ENCODE measurements around the gene CFAP58.

CFAP58 gene

DNA sequence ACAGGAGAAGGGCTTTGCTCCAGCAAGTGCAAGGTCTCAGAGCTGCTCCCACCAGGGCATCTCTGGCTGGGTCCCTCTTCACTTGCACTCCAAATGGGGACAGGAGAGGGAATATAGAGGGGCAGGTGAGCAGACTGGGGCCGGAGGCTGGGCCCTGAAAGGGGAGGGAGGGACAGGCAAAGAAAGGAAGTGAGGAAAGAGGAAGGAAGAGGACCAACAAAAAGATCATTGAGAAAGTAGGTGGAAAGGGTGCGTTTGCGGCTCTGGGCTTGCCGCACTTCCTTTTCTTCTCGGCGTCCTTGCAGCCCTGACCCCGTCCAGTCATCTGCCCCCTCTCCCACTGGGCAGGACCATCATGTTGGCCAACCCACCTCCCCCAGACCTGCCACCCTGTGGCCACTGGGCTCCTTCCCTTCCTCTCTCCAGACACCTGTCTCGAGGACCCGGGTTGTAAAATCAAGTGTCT is 29.4 kb upstream of the CFAP58 start:
- no peak overlapping the region for H3K4me3 ChIP-seq (ENCODE audit: low read depth in 1 of 2, low read length in 2 of 2)
- no peak overlapping the region for H3K27ac ChIP-seq (ENCODE audit: low read depth, low read length)
- H3K9ac ChIP-seq (ENCODE audit: low read length) = no peak overlapping the region
- no peaks in the 10 kb centered on the region for H3K9me3 ChIP-seq (ENCODE audit: low read length)
- H3K36me3 ChIP-seq (ENCODE audit: insufficient read depth, low read length) = no peaks in the 10 kb centered on the region
- peaks cover 85% of the 10 kb centered on the region for H3K4me1 ChIP-seq (ENCODE audit: insufficient read depth, low read length)
- no peaks in the 10 kb centered on the region for H3K27me3 ChIP-seq (ENCODE audit: control insufficient read depth in 1 of 2, insufficient read depth in 2 of 2, low read length in 2 of 2)

DNA sequence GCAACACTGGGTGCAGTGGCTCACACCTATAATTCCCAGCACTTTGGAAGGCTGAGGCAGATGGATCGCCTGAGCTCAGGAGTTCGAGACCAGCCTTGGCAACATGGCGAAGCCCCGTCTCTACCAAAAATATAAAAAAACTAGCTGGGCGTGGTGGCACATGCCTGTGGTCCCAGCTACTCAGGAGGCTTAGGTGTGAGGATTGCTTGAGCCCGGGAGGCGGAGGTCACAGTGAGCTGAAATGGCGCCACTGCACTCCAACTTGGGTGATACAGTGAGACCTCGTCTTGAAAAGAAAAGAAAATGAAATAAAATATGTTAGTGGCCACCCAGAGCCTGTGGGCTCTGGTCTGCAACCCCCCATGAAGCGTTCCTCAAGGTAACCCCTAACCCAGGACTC is 28.7 kb upstream of the CFAP58 start:
- Histone ChIP-seq H3K9ac (ENCODE audit: low read length) (no peak overlapping the region), H3K4me3 (ENCODE audit: low read depth in 1 of 2, low read length in 2 of 2) (no peak overlapping the region), H3K4me1 (ENCODE audit: insufficient read depth, low read length) (peaks cover 86% of the 10 kb centered on the region), H3K27ac (ENCODE audit: low read depth, low read length) (no peak overlapping the region), H3K36me3 (ENCODE audit: insufficient read depth, low read length) (no peaks in the 10 kb centered on the region), H3K27me3 (ENCODE audit: control insufficient read depth in 1 of 2, insufficient read depth in 2 of 2, low read length in 2 of 2) (no peaks in the 10 kb centered on the region), H3K9me3 (ENCODE audit: low read length) (no peaks in the 10 kb centered on the region)

DNA sequence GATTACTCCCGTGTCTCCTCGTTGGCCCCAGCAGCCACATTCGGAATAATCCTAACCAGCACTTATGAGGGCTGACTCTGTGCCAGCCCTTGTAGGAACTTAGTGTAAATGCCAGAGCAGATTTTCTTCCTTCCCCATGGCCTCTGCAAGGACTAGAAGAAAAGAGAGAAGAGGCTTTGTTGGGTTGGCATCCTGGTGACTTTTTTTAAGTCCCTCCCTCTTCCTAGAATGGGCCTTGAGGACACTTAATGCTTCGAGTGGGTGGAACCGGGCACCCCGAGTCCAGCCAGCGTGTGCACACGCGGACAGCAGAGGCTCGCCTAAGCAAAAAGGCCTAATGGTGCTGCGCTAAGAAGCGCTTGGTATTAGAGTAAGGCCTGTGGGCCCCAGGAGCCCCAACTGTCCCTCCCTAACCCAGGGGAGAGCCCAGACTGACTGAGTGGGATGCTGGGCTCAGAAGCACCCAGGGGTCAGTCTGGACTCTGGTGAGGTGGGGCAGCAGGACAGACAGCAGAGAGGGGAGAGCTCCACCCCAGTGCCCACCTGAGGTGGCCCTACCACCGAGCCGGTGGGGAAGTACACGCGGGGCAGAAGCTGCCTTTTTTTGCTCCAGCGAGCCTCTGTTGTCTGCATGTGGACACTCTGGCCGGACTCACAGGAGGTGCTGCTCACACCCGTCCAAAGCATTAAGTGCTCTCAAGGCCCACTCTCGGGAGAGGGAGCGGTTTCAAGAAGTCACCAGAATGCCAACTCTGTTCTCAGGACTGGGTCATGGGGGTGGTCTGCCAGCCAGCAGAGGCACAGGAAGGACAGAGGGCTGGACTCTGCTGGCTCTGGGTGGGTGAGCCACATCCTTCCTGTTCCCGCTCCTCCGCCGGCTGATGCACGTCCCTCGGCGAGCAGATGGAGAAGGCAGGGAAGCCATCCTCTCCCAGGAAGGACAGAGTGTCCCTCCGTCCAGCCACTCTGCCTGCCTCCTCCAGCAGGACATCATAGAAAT is 27.9 kb upstream of the CFAP58 start:
- H3K4me1 ChIP-seq (ENCODE audit: insufficient read depth, low read length) = peaks cover 94% of the 10 kb centered on the region
- no peak overlapping the region for H3K9ac ChIP-seq (ENCODE audit: low read length)
- peak overlapping the region; percentile 46 for H3K27ac ChIP-seq (ENCODE audit: low read depth, low read length)
- H3K9me3 ChIP-seq (ENCODE audit: low read length) = no peaks in the 10 kb centered on the region
- H3K4me3 ChIP-seq (ENCODE audit: low read depth in 1 of 2, low read length in 2 of 2) = no peak overlapping the region
- H3K36me3 ChIP-seq (ENCODE audit: insufficient read depth, low read length) = no peaks in the 10 kb centered on the region
- no peaks in the 10 kb centered on the region for H3K27me3 ChIP-seq (ENCODE audit: control insufficient read depth in 1 of 2, insufficient read depth in 2 of 2, low read length in 2 of 2)

DNA sequence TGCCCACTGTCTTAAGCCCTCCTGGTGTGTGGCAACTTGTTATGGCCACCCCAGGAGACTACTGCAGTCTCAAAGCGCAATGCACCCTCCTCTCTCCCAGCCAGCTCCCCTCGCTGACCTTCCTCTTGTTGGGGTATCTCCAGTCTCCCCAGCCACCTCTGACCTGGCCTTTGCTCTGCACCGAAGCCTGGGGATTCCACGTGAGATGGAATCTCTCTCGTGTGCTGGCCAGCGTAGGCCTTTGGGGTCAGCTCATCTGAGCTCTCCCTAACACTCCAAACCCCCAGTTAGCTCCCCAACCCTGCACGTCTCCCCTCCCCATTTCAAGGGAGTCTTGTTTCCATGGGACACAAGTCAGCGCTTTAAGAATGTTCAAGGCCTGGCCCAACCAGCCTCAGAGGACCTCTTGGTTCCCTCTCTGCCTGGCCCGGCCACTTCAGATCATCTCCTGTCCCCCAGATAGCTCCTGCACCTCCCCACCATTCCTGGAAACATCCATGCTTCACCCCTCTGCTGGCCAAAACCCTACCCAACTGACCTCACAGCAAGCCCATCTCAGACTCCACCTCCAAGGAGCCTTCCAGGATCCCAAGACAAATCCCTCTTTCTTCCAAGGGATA is 26.5 kb upstream of the CFAP58 start:
- H3K27me3 ChIP-seq (ENCODE audit: control insufficient read depth in 1 of 2, insufficient read depth in 2 of 2, low read length in 2 of 2) = no peaks in the 10 kb centered on the region
- no peaks in the 10 kb centered on the region for H3K9me3 ChIP-seq (ENCODE audit: low read length)
- H3K4me1 ChIP-seq (ENCODE audit: insufficient read depth, low read length) = peaks cover 94% of the 10 kb centered on the region
- H3K27ac ChIP-seq (ENCODE audit: low read depth, low read length) = peak overlapping the region; percentile 35
- H3K36me3 ChIP-seq (ENCODE audit: insufficient read depth, low read length) = no peaks in the 10 kb centered on the region
- H3K4me3 ChIP-seq (ENCODE audit: low read depth in 1 of 2, low read length in 2 of 2) = no peak overlapping the region
- no peak overlapping the region for H3K9ac ChIP-seq (ENCODE audit: low read length)

DNA sequence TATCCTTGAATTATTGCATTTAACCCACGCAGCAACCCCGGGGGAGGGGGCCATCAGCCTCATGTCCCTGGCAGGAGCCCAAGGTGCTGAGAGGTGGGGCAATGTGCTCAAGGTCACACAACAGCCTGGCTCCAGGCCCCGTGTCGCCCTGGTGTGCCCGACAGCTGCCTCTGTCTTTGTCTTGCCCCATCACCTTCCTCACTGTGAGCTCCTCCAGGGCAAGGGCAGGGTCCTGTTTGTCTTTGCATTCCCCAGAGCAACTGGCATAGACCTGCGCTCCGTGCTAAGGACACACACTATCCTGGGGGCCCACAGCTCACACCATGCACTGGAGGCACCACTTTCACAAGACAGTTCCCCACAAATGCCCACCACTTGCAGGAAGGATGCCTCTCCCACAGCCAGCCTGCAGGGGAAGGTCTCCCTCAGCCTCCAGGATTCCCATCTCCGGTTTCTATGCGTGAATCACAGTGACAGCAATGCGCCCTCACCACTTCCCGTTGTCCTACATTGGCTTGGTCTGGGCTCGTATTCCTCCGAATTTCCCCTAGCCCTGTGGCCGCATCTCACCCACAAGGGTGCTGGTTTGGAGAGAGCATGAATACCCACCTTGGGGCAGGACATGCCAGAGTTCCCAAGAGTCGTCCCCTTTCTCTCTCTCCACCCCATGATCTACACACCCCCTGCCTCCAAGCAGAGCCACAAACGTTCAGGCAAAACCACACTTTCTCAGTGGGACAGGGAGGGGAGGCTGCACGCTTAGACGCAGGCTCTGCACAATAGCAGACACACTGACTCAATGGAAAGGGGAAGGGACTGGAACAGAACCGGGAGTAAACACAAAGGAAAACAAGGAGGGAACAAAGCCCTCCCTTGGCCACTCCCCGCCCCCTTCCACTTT is 25.6 kb upstream of the CFAP58 start:
- Histone ChIP-seq H3K9me3 (ENCODE audit: low read length) (no peaks in the 10 kb centered on the region), H3K4me1 (ENCODE audit: insufficient read depth, low read length) (peaks cover 94% of the 10 kb centered on the region), H3K27me3 (ENCODE audit: control insufficient read depth in 1 of 2, insufficient read depth in 2 of 2, low read length in 2 of 2) (no peaks in the 10 kb centered on the region), H3K27ac (ENCODE audit: low read depth, low read length) (peak overlapping the region; percentile 70), H3K36me3 (ENCODE audit: insufficient read depth, low read length) (no peaks in the 10 kb centered on the region), H3K9ac (ENCODE audit: low read length) (peak overlapping the region; percentile 12), H3K4me3 (ENCODE audit: low read depth in 1 of 2, low read length in 2 of 2) (peak overlapping the region in 1 of 2 donors; percentile 30)

DNA sequence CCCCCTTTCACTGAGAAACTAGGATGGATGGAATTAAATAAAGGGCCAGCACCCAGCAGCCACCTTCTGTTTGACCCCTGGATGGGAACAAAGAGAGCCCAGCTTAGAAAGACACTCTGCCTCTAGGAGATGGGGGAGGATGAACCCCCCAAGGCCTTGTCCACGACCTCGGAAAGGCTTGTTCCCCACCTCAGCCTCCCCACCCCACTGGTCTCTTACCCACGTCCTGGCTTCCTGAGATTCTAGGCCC is 25.1 kb upstream of the CFAP58 start:
- H3K4me1 ChIP-seq (ENCODE audit: insufficient read depth, low read length) = peaks cover 94% of the 10 kb centered on the region
- peak overlapping the region; percentile 70 for H3K27ac ChIP-seq (ENCODE audit: low read depth, low read length)
- H3K27me3 ChIP-seq (ENCODE audit: control insufficient read depth in 1 of 2, insufficient read depth in 2 of 2, low read length in 2 of 2) = no peaks in the 10 kb centered on the region
- no peak overlapping the region for H3K9ac ChIP-seq (ENCODE audit: low read length)
- H3K36me3 ChIP-seq (ENCODE audit: insufficient read depth, low read length) = no peaks in the 10 kb centered on the region
- H3K9me3 ChIP-seq (ENCODE audit: low read length) = no peaks in the 10 kb centered on the region
- H3K4me3 ChIP-seq (ENCODE audit: low read depth in 1 of 2, low read length in 2 of 2) = peak overlapping the region in 1 of 2 donors; percentile 26

DNA sequence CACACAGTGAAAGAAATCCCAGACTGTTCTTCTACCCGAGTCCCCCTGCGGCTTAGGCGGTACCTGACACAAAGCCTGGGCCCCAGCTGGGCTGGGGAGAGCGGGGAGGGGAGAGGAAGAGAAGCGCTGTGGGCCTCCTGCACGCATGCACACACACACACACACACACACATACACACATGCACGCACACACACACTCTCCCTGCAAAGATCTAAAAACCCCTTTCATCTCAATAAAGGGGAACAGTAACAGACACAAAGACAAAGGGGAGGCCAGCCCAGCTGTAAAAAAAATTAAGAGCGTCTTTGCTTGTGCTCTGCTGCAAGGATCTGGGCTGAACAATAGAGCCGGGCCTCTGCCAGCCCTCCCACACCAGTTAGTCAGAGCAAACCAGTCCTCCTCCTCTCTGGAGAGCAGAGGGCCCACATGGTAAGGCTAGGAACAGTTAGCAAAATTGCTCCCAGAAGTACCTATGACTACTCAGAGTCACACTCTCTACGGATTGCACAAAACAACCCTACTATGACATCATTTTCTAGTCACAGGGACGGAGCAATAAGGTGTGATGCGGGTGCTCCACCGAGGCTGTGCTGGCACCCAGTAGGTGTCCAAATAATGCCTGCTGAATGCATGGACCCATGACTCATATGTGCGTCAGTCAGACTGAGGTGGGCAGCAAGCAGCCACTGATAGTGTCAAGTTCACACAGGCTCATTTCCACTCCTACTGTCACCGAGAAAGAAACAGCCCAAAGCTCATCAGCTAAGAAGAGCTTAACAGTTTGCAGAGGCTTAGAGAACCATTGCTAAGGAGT is 24.5 kb upstream of the CFAP58 start:
- Histone ChIP-seq H3K36me3 (ENCODE audit: insufficient read depth, low read length) (no peaks in the 10 kb centered on the region), H3K27ac (ENCODE audit: low read depth, low read length) (peak overlapping the region; percentile 77), H3K4me1 (ENCODE audit: insufficient read depth, low read length) (peaks cover 95% of the 10 kb centered on the region), H3K27me3 (ENCODE audit: control insufficient read depth in 1 of 2, insufficient read depth in 2 of 2, low read length in 2 of 2) (no peaks in the 10 kb centered on the region), H3K9me3 (ENCODE audit: low read length) (no peaks in the 10 kb centered on the region), H3K9ac (ENCODE audit: low read length) (peak overlapping the region; percentile 9), H3K4me3 (ENCODE audit: low read depth in 1 of 2, low read length in 2 of 2) (peak overlapping the region in 1 of 2 donors; percentile 26)

DNA sequence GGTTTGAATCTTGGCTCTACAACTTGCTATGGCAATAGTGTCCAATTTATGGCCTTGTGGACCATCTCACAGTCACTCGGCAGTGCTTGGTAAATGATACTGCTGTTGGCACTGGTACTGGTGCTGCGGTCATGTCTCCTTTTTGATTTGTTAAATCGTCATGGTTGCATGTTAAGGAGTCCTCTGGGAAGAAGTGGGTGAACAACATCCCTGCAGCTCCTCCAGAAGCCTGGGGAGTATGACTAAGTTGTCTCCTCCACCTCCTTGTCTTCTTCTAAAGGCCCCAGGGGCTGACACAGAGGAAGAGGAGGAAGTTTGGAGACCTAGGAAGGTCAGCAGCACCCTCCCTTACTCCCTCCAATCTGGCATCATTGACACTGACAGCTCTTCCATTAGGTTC is 23.9 kb upstream of the CFAP58 start:
- Histone ChIP-seq H3K9ac (ENCODE audit: low read length) (peak overlapping the region; percentile 9), H3K9me3 (ENCODE audit: low read length) (no peaks in the 10 kb centered on the region), H3K27me3 (ENCODE audit: control insufficient read depth in 1 of 2, insufficient read depth in 2 of 2, low read length in 2 of 2) (no peaks in the 10 kb centered on the region), H3K27ac (ENCODE audit: low read depth, low read length) (peak overlapping the region; percentile 77), H3K36me3 (ENCODE audit: insufficient read depth, low read length) (no peaks in the 10 kb centered on the region), H3K4me3 (ENCODE audit: low read depth in 1 of 2, low read length in 2 of 2) (peak overlapping the region in 1 of 2 donors; percentile 7), H3K4me1 (ENCODE audit: insufficient read depth, low read length) (peaks cover 100% of the 10 kb centered on the region)

DNA sequence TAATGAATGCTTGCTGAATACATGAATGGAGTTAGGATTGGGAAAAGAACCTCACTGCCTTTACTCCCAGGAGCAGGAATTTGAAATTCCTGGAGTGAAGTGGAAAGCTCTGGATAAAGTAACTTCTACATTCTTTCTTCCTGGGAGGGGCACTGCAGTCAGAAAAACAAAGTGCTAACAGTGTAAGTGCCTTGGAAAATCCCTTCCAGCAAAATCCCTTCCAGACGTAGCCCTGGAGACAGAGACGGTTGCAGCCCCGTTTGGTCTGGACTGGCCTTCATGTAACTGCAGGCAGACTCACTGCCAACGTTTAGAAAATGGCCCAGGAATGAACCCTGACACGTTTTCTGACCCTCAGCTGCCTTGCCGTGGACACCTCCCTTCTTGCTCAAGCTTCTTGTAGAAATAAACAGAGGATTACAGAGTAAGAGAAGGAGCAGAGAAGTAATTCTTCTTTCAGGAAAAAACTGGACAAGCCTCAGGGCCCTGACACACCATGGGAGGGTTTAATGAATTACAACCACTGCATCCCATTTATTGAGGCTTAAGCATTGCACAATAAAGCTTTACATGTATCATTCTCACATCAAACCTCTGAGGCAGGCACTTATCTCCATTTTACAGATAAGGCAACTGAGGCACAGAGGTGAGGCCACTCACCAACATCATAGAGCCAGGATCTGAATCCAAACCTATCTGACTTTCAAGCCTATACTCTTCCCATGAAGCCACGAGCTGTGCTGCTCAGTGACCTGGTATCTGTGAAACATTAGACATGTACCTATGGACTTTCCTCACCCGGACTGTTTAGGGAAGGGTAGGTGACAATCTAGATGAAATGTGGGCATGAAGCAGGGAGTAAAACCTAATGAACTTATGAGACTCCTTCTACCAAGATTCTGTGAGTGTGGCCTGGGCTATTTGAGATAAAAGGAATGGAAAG is 23.2 kb upstream of the CFAP58 start:
- peak overlapping the region; percentile 7 for H3K9ac ChIP-seq (ENCODE audit: low read length)
- peaks cover 100% of the 10 kb centered on the region for H3K4me1 ChIP-seq (ENCODE audit: insufficient read depth, low read length)
- H3K4me3 ChIP-seq (ENCODE audit: low read depth in 1 of 2, low read length in 2 of 2) = peak overlapping the region in 1 of 2 donors; percentile 14
- no peaks in the 10 kb centered on the region for H3K27me3 ChIP-seq (ENCODE audit: control insufficient read depth in 1 of 2, insufficient read depth in 2 of 2, low read length in 2 of 2)
- H3K36me3 ChIP-seq (ENCODE audit: insufficient read depth, low read length) = no peaks in the 10 kb centered on the region
- H3K9me3 ChIP-seq (ENCODE audit: low read length) = no peaks in the 10 kb centered on the region
- peak overlapping the region; percentile 77 for H3K27ac ChIP-seq (ENCODE audit: low read depth, low read length)
